GM19238 (cell line): Measurements from ENCODE around the gene THRB.

Experiments used
- DNase-seq: peaks from one replicate; pipeline ENCODE4 v3.0.0; 2011; ENCODE audit warnings: low spot score; ENCODE audit not compliant: insufficient read length

The THRB gene

GRCh38 chr3:24494618-24495325 is at the start of gene THRB:
Gene THRB, minus strand, starts transcription at chr3:24494850.
- DNase-seq: no peak

DNA sequence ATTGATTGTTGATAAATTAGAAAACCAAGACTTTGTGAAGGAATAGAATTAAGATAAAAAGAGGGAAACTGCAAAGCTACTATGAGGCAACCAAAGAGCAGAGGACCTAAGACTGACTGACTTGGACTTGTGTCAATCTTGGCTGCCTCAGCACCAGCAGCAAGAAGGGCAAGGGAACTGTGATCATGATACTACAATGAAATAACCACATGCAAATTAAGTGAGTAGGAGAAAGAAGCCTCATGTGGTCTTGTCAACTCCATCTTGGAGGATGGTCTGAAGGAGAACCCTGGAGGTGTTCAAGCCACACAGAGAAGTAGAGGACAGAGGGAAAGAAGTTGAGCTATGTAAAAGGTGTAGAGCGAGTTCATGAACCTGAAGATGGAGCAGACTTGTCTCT is 47.3 kb upstream of the THRB start:
- no peak for DNase-seq

- no peak for DNase-seq
Observed at GRCh38 chr3:24540821-24541220, 46.2 kb upstream of the THRB start.

GRCh38 chr3:24539699-24540098 is 45.0 kb upstream of the THRB start:
- no peak for DNase-seq

GRCh38 chr3:24538891-24539290 is 44.2 kb upstream of the THRB start:
- no peak for DNase-seq

- no peak for DNase-seq
Observed at GRCh38 chr3:24533561-24534193, 39.0 kb upstream of the THRB start.

GRCh38 chr3:24530471-24530870 is 35.8 kb upstream of the THRB start:
- no peak for DNase-seq

- DNase-seq: no peak
Observed at GRCh38 chr3:24529210-24529609, 34.6 kb upstream of the THRB start.

DNA sequence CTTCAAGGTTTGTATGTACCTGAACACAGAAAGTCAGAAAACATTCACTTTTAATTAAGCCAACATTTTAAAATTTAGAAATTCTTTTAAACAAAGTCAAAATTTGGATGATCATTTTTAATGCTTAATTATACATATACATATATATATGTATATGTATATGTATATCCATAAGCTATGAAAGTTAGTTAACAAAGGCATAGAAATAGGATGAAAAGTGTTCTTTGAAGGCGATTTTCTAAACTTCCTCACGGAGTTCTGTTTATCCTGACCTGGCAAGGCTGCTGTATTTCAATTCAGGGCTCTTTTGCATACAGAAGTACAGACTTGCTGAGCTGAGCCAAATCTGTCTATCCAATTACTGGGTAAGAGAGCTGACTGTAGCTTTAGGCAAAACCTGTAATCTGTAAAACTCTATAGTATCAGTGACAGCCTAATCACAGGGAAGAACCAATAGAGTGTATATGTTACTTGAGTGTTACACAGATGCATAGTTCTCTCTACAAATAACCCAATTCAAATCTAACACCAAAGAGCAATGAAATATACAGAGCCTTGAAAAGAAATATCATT is 32.1 kb upstream of the THRB start:
- DNase-seq: no peak

GRCh38 chr3:24525557-24525956 is 30.9 kb upstream of the THRB start:
- DNase-seq: no peak

DNA sequence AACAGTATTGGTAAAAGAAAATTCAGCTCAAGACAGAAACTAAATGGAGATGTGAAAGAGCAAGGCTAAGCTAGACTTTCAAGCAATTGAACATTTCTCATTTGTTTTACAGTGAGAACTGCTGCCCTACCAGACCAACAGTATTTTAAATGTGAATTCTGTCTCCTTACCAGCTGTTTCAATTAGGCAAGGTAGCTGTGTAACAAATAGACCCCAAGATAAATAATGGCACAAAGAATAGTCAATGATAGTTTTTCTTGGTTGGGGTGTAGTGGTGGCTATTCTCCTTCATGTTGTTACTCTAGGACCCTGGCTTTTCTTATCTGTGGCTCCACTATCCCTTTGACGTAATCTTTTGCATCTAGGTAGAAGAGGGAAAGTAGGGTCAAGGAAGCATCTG is 30.4 kb upstream of the THRB start:
- DNase-seq: no peak

DNA sequence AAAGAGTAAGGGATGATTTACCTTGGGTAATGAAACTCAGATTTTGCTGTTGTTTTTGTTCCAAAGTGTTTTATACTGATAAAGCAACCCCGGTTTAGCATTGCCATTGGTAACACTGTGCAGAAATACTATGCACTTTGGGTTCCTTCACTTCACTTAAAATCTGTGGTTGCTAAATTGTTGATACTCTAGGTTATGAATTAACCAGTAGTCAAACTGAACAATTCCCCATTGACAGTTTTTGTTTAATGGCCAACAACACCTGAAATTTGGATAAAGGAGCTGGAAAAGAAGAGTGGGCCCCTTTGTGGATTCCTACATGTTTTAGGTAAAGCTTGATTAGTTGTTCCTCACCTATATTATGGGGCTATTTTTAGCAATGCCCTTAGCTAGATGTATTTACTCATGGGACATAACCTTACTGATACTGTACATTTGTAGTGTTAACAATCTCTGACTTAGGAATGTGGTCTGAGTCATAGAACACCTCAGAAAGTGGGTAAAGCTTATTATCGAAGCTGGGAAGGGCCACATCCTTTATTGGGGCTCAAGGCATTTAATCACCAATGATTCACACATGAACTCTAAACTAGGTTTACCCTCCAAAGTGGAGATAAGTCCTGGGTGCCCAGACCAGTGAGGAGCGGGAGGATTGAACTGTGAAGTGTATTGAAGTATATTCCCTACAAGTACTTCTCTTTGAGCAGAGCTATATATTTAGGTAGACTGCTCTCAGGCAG is 29.5 kb upstream of the THRB start:
- no peak for DNase-seq

GRCh38 chr3:24523215-24523614 is 28.6 kb upstream of the THRB start:
- no peak for DNase-seq

GRCh38 chr3:24522146-24522579 is 27.5 kb upstream of the THRB start:
- no peak for DNase-seq

DNA sequence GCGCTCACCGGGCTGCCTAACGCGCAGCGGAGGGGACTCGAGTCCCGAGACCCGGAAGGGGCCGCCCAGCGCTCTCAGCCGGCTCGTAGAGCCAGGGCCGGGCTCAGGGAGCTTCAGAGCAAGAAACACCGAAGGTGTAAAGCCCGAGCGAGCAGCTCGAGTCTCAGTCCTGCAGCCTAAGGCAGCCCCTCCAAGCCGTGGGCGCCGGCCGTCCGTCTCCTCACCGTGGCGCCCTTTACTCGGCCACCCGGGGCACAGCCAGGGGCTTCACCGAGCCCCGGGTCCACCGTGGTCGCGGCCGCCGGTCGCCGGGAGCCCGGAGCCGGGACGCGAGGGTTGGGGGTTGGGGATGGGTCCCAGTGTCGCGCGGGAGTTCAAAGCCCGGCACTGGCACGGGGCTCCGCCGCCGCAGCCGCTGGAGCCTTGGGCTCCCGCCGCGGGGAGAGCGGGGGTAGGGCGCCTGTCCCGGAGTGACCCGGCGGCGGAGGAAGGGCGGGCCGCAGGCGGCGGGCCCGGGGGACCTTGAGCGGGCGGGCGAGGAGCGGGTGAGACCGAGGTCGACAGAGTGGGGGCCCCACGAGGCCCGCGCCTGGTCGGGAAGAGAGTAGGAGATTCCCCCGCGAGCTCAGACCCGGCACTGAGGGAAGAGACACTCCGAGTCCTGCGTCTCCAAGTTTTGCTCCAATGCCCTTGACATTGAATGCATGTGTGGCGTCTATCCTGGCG is 26.9 kb upstream of the THRB start:
- no peak for DNase-seq

- no peak for DNase-seq
Observed at GRCh38 chr3:24520976-24521419, 26.3 kb upstream of the THRB start.

- no peak for DNase-seq
Observed at GRCh38 chr3:24520101-24520495, 25.4 kb upstream of the THRB start.

DNA sequence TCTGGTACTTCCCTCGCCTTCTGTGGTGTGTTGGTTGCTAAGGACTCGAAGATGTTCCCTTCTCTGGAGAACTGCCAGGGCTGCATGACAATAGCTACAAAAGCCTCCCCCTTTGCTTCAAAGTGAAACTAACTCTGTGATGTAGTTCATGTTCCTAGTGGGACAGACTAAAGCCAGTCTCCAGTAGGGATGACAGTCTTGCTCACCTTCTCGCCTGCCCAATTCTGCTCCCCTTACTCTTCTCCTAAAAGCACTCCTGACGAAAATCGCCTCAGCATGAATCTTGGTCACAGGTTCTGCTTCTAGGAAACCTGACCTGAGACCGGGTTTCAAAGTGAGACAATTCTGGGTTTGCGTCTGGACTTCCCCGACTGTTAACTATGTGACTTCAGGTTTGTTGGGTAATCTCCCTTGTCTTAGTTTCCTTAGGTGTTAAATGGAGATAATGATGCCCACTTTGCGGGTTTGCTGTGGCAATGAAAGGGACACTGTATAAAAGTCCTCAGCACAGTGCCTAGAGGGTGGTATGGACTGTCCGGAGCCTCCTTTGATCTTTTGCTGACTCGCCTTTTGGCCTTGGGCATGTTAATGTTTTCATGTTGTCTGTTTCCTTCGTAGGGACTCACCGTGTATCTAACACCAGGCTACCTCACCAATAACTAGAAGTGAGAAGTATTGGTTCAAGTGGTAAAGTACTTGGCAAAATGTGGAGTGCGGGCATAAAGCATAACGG is 24.9 kb upstream of the THRB start:
- no peak for DNase-seq

GRCh38 chr3:24518990-24519367 is 24.3 kb upstream of the THRB start:
- no peak for DNase-seq

DNA sequence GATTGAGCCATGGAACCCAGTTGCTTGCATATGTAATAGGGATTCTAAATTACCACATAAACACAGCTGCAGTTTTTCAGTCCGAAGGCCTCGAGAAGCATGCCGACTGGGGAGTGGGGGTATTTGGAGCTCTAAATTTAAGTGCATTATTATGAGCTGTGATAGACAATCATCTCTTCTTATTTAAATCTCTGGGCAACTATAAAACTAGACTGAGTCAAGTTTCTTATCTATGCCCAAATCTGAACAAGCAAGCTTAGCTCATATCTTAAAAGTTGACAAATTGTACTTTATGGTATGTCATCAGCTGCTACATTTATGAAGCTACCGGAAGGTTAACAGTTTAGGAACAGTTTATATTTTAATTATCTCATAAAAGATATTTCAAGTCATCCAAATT is 19.5 kb upstream of the THRB start:
- DNase-seq: no peak

GRCh38 chr3:24513463-24513862 is 18.8 kb upstream of the THRB start:
- DNase-seq: no peak
